ENCODE results near the gene UFSP1. TPM values are rescaled to one million over a fixed set of nuclear protein-coding genes. Genes with fewer than 3 reads are reported as not detected.

The UFSP1 gene
- total RNA-seq, 1 donor from 2014 or later = 5.7 TPM

- peaks cover 52 to 75% (median 67%) of the 10 kb centered on the region in 3 donors for H3K4me1 ChIP-seq (ENCODE audit: control insufficient read depth in 3 of 3, insufficient read depth in 3 of 3, low read length in 3 of 3)
- H3K27ac ChIP-seq (ENCODE audit: low read depth, low read length) = no peak overlapping the region
- H3K27me3 ChIP-seq (ENCODE audit: control insufficient read depth in 3 of 3, insufficient read depth in 3 of 3, low read length in 3 of 3) = peaks cover 4 to 8% (median 6%) of the 10 kb centered on the region in 3 donors
- H3K36me3 ChIP-seq (ENCODE audit: control insufficient read depth in 3 of 3, insufficient read depth in 3 of 3, low read length in 3 of 3) = peaks cover 27 to 33% (median 28%) of the 10 kb centered on the region in 3 donors
- H3K9me3 ChIP-seq (ENCODE audit: control insufficient read depth in 3 of 3, low read length in 3 of 3) = no peaks in the 10 kb centered on the region
- no peak overlapping the region for H3K4me3 ChIP-seq (ENCODE audit: low read length in 3 of 3)
- H3K9ac ChIP-seq (ENCODE audit: low read depth in 1 of 3, low read length in 3 of 3) = peak overlapping the region in 1 of 3 donors; percentile 33
These were observed 2.2 kb upstream of the UFSP1 start for GRCh38 chr7:100891568-100892247.

GRCh38 chr7:100890653-100891567, 1.4 kb upstream of the UFSP1 start:
- H3K27ac ChIP-seq (ENCODE audit: low read depth, low read length) = peak overlapping the region; percentile 82
- peak overlapping the region; percentile 69 to 86 (median 72) for H3K9ac ChIP-seq (ENCODE audit: low read depth in 1 of 3, low read length in 3 of 3)
- H3K27me3 ChIP-seq (ENCODE audit: control insufficient read depth in 3 of 3, insufficient read depth in 3 of 3, low read length in 3 of 3) = peaks cover 0 to under 1% (median 0%) of the 10 kb centered on the region in 3 donors
- H3K36me3 ChIP-seq (ENCODE audit: control insufficient read depth in 3 of 3, insufficient read depth in 3 of 3, low read length in 3 of 3) = peaks cover 35 to 41% (median 36%) of the 10 kb centered on the region in 3 donors
- H3K4me1 ChIP-seq (ENCODE audit: control insufficient read depth in 3 of 3, insufficient read depth in 3 of 3, low read length in 3 of 3) = peaks cover 45 to 75% (median 60%) of the 10 kb centered on the region in 3 donors
- H3K9me3 ChIP-seq (ENCODE audit: control insufficient read depth in 3 of 3, low read length in 3 of 3) = no peaks in the 10 kb centered on the region
- peak overlapping the region; percentile 63 to 77 (median 67) for H3K4me3 ChIP-seq (ENCODE audit: low read length in 3 of 3)

- H3K4me1 ChIP-seq (ENCODE audit: control insufficient read depth in 3 of 3, insufficient read depth in 3 of 3, low read length in 3 of 3) = peaks cover 41 to 65% (median 49%) of the 10 kb centered on the region in 3 donors
- peaks cover 54 to 62% (median 58%) of the 10 kb centered on the region in 3 donors for H3K36me3 ChIP-seq (ENCODE audit: control insufficient read depth in 3 of 3, insufficient read depth in 3 of 3, low read length in 3 of 3)
- H3K27ac ChIP-seq (ENCODE audit: low read depth, low read length) = peak overlapping the region; percentile 75
- no peaks in the 10 kb centered on the region for H3K27me3 ChIP-seq (ENCODE audit: control insufficient read depth in 3 of 3, insufficient read depth in 3 of 3, low read length in 3 of 3)
- no peaks in the 10 kb centered on the region for H3K9me3 ChIP-seq (ENCODE audit: control insufficient read depth in 3 of 3, low read length in 3 of 3)
- peak overlapping the region; percentile 75 to 92 (median 91) for H3K9ac ChIP-seq (ENCODE audit: low read depth in 1 of 3, low read length in 3 of 3)
- peak overlapping the region; percentile 68 to 93 (median 88) for H3K4me3 ChIP-seq (ENCODE audit: low read length in 3 of 3)
These were observed 1.1 kb downstream of the UFSP1 start for GRCh38 chr7:100888291-100888987.

- H3K27ac ChIP-seq (ENCODE audit: low read depth, low read length) = peak overlapping the region; percentile 75
- peaks cover 55 to 62% (median 62%) of the 10 kb centered on the region in 3 donors for H3K36me3 ChIP-seq (ENCODE audit: control insufficient read depth in 3 of 3, insufficient read depth in 3 of 3, low read length in 3 of 3)
- no peaks in the 10 kb centered on the region for H3K9me3 ChIP-seq (ENCODE audit: control insufficient read depth in 3 of 3, low read length in 3 of 3)
- H3K4me3 ChIP-seq (ENCODE audit: low read length in 3 of 3) = peak overlapping the region in 2 of 3 donors; percentile 37 to 93
- no peaks in the 10 kb centered on the region for H3K27me3 ChIP-seq (ENCODE audit: control insufficient read depth in 3 of 3, insufficient read depth in 3 of 3, low read length in 3 of 3)
- peak overlapping the region; percentile 20 to 92 (median 91) for H3K9ac ChIP-seq (ENCODE audit: low read depth in 1 of 3, low read length in 3 of 3)
- peaks cover 34 to 58% (median 42%) of the 10 kb centered on the region in 3 donors for H3K4me1 ChIP-seq (ENCODE audit: control insufficient read depth in 3 of 3, insufficient read depth in 3 of 3, low read length in 3 of 3)
These were observed 1.8 kb downstream of the UFSP1 start for GRCh38 chr7:100887516-100888290.

GRCh38 chr7:100886936-100887515, 2.5 kb downstream of the UFSP1 start:
- Histone ChIP-seq H3K4me1 (ENCODE audit: control insufficient read depth in 3 of 3, insufficient read depth in 3 of 3, low read length in 3 of 3) (peaks cover 30 to 51% (median 37%) of the 10 kb centered on the region in 3 donors), H3K4me3 (ENCODE audit: low read length in 3 of 3) (no peak overlapping the region), H3K27ac (ENCODE audit: low read depth, low read length) (no peak overlapping the region), H3K9ac (ENCODE audit: low read depth in 1 of 3, low read length in 3 of 3) (peak overlapping the region in 1 of 3 donors; percentile 20), H3K9me3 (ENCODE audit: control insufficient read depth in 3 of 3, low read length in 3 of 3) (no peaks in the 10 kb centered on the region), H3K36me3 (ENCODE audit: control insufficient read depth in 3 of 3, insufficient read depth in 3 of 3, low read length in 3 of 3) (peaks cover 58 to 64% (median 64%) of the 10 kb centered on the region in 3 donors), H3K27me3 (ENCODE audit: control insufficient read depth in 3 of 3, insufficient read depth in 3 of 3, low read length in 3 of 3) (no peaks in the 10 kb centered on the region)

- Histone ChIP-seq H3K36me3 (ENCODE audit: control insufficient read depth in 3 of 3, insufficient read depth in 3 of 3, low read length in 3 of 3) (peaks cover 62 to 71% (median 69%) of the 10 kb centered on the region in 3 donors), H3K27me3 (ENCODE audit: control insufficient read depth in 3 of 3, insufficient read depth in 3 of 3, low read length in 3 of 3) (no peaks in the 10 kb centered on the region)
These were observed 3.2 kb downstream of the UFSP1 start for GRCh38 chr7:100886142-100886935.

GRCh38 chr7:100885440-100886141, 3.9 kb downstream of the UFSP1 start:
- Histone ChIP-seq H3K4me1 (ENCODE audit: control insufficient read depth in 3 of 3, insufficient read depth in 3 of 3, low read length in 3 of 3) (peaks cover 21 to 44% (median 29%) of the 10 kb centered on the region in 3 donors), H3K27ac (ENCODE audit: low read depth, low read length) (no peak overlapping the region), H3K9me3 (ENCODE audit: control insufficient read depth in 3 of 3, low read length in 3 of 3) (no peaks in the 10 kb centered on the region), H3K27me3 (ENCODE audit: control insufficient read depth in 3 of 3, insufficient read depth in 3 of 3, low read length in 3 of 3) (no peaks in the 10 kb centered on the region), H3K4me3 (ENCODE audit: low read length in 3 of 3) (no peak overlapping the region), H3K9ac (ENCODE audit: low read depth in 1 of 3, low read length in 3 of 3) (no peak overlapping the region), H3K36me3 (ENCODE audit: control insufficient read depth in 3 of 3, insufficient read depth in 3 of 3, low read length in 3 of 3) (peaks cover 65 to 76% (median 73%) of the 10 kb centered on the region in 3 donors)

More at GRCh38 chr7:100886142-100886935, 3.2 kb downstream of the UFSP1 start:
- Histone ChIP-seq H3K4me1 (ENCODE audit: control insufficient read depth in 3 of 3, insufficient read depth in 3 of 3, low read length in 3 of 3) (peaks cover 27 to 51% (median 37%) of the 10 kb centered on the region in 3 donors), H3K4me3 (ENCODE audit: low read length in 3 of 3) (no peak overlapping the region), H3K9ac (ENCODE audit: low read depth in 1 of 3, low read length in 3 of 3) (no peak overlapping the region), H3K27ac (ENCODE audit: low read depth, low read length) (no peak overlapping the region), H3K9me3 (ENCODE audit: control insufficient read depth in 3 of 3, low read length in 3 of 3) (no peaks in the 10 kb centered on the region)

Data from skeletal muscle tissue (tissue), 4 donors.